Measurements from ENCODE around the gene CENPX. TPM values are rescaled to one million over a fixed set of nuclear protein-coding genes. Genes with fewer than 3 reads are reported as not detected.

The CENPX gene
- total RNA-seq, 1 experiment from 2014 or later, result 77.9 TPM

DNA sequence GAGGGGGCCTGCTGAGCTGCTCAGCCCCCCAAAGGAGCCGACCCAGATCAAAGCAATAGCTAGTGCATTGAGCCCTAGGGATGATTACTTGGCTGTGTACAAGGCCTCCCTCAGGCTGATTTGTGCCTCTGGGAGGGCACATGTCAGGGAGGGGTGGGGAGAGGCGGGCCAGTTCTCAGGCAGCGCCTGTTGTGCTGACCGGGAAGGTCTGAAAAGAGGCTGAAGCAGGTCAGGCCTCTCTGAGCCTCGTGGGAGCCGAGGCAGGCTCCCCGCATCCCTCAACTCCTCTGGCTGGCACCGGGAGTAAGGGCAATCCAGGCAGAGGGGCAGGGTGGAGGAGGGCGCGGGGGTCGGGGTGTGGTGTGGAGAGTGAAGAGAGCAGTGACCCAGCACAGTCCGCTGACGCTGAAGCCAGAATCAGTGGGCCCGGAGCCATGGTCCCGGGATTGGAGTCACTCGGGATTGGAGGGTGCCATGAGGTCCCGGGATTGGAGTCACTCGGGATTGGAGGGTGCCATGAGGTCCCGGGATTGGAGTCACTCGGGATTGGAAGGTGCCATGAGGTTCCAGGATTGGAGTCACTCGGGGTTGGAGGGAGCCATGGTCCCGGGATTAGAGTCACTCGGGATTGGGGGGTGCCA lies 11.8 kb upstream of the CENPX start:
- Histone ChIP-seq H3T11ph (ENCODE audit: low read length) (no peak overlapping the region), H4K5ac (ENCODE audit: insufficient read length, low read depth, low read length) (no peak overlapping the region), H3K9ac (ENCODE audit: extremely low read depth, insufficient read length, low read length) (no peak overlapping the region), H3K27me3 (ENCODE audit: insufficient read depth, low read length) (no peaks in the 10 kb centered on the region; the same call in 1 of the 2 replicates), H3K79me2 (ENCODE audit: insufficient read depth, low read length) (no peaks in the 10 kb centered on the region), H3K23ac (ENCODE audit: insufficient read length, low read depth, low read length) (no peak overlapping the region), H3K9me3 (ENCODE audit: control insufficient read depth, low read depth, low read length) (no peaks in the 10 kb centered on the region), H3K18ac (ENCODE audit: insufficient read length, low read depth, low read length) (no peak overlapping the region), H3K4ac (ENCODE audit: low read depth, low read length) (no peak overlapping the region), H3K14ac (ENCODE audit: insufficient read depth, low read length) (no peak overlapping the region), H3K56ac (ENCODE audit: insufficient read length, low read depth, low read length) (no peak overlapping the region), H4K20me1 (ENCODE audit: control insufficient read depth, insufficient read depth, insufficient read length) (no peaks in the 10 kb centered on the region), H2BK15ac (ENCODE audit: low read depth, low read length) (no peak overlapping the region), H2BK20ac (ENCODE audit: low read depth, low read length, poor library complexity, severe bottlenecking) (no peak overlapping the region), H2AFZ (ENCODE audit: low read length) (no peak overlapping the region), H2BK5ac (ENCODE audit: insufficient read length, low read length) (no peak overlapping the region), H2BK120ac (ENCODE audit: low read depth, low read length, poor library complexity, severe bottlenecking) (no peak overlapping the region), H4K91ac (ENCODE audit: insufficient read length, low read depth, low read length) (no peak overlapping the region), H2AK5ac (ENCODE audit: insufficient read length, low read length) (no peak overlapping the region), H3K4me1 (ENCODE audit: insufficient read depth, low read length) (no peaks in the 10 kb centered on the region), H2BK12ac (ENCODE audit: insufficient read length, low read depth, low read length) (no peak overlapping the region), H3K79me1 (ENCODE audit: insufficient read depth, low read depth, low read length, poor library complexity, severe bottlenecking) (no peaks in the 10 kb centered on the region), H4K8ac (replicated peaks; ENCODE audit: insufficient read length, low read depth, low read length) (no peak overlapping the region), H3K27ac (ENCODE audit: insufficient read length, low read depth, low read length) (no peak overlapping the region), H3K4me2 (ENCODE audit: insufficient read depth, insufficient read length, low read length) (no peak overlapping the region), H3K23me2 (ENCODE audit: insufficient read length, low read depth, low read length, poor library complexity, severe bottlenecking) (peaks cover 8% of the 10 kb centered on the region)
- TF ChIP-seq CTCF (conservative IDR thresholded peaks at IDR 0.05), result no peak
- H3K36me3 Mint-ChIP-seq (ENCODE audit: insufficient read depth in 1 of 3, low read depth in 3 of 3), result peaks cover 8 to 18% (median 15%) of the 10 kb centered on the region in 3 experiments; a peak in 6 of 7 replicates
- peak overlapping the region in 1 of 2 experiments; percentile 62; a peak in 1 of 5 replicates for H3K4me3 Mint-ChIP-seq
- H3K9me3 Mint-ChIP-seq, result no peaks in the 10 kb centered on the region
- peak; percentile 76 for DNase-seq
- peaks cover 7 to 24% of the 10 kb centered on the region in 2 experiments for H3K4me1 Mint-ChIP-seq
- H3K27ac Mint-ChIP-seq, result 0 out of 7 replicates have a peak overlapping the region, but pooled peaks of 1 of the 3 experiments have one; percentile 47
- peaks cover 10% of the 10 kb centered on the region for H3K27me3 Mint-ChIP-seq (ENCODE audit: low read depth)
- no CpG with 5 or more reads among the region's 23 CpGs for WGBS (ENCODE audit: extremely low coverage, insufficient read length, low lambda C conversion rate)

Measured in H9 (cell line).